Liver (tissue), 9 donors: ENCODE measurements around the gene CLIC1. TPM values are rescaled to one million over a fixed set of nuclear protein-coding genes. Genes with fewer than 3 reads are reported as not detected.

ENCODE experiments used
- DNase-seq: peaks from one replicate; pipeline ENCODE4 v3.0.0-alpha.2; 2017; ENCODE audit warnings: low spot score
- H3K27ac ChIP-seq, 2 donors: one replicate each; pipeline ENCODE4 v1.7.0; 2013; ENCODE audit warnings: inconsistent platforms in 2 of 2, low read length in 2 of 2, control low read depth in 1 of 2, low read depth in 1 of 2, mild to moderate bottlenecking in 1 of 2
- H3K27me3 ChIP-seq, 4 donors: one replicate each; pipeline versions ENCODE4 v1.6.1 to v1.7.0; 2013; ENCODE audit warnings: low read length in 3 of 4, inconsistent platforms in 1 of 4, mild to moderate bottlenecking in 1 of 4, moderate library complexity in 1 of 4; ENCODE audit not compliant: control insufficient read depth in 4 of 4, insufficient read depth in 4 of 4
- H3K36me3 ChIP-seq, 4 donors: one replicate each; pipeline versions ENCODE4 v1.6.1 to v1.7.0; 2013; ENCODE audit warnings: low read length in 3 of 4, mild to moderate bottlenecking in 3 of 4, low read depth in 1 of 4, moderate library complexity in 1 of 4; ENCODE audit not compliant: control insufficient read depth in 4 of 4, insufficient read depth in 3 of 4
- H3K4me1 ChIP-seq, 4 donors: one replicate each; pipeline versions ENCODE4 v1.6.1 to v1.7.0; 2013; ENCODE audit warnings: low read length in 3 of 4, mild to moderate bottlenecking in 3 of 4, moderate library complexity in 1 of 4; ENCODE audit not compliant: control insufficient read depth in 4 of 4, insufficient read depth in 4 of 4
- H3K4me3 ChIP-seq, 3 donors: one replicate each; pipeline versions ENCODE4 v1.6.1 to v1.7.0; 2013; ENCODE audit warnings: low read length in 3 of 3, control low read depth in 1 of 3, low read depth in 1 of 3, mild to moderate bottlenecking in 1 of 3
- H3K9ac ChIP-seq, 2 donors: one replicate each; pipeline ENCODE4 v1.7.0; 2013; ENCODE audit warnings: low read length in 2 of 2, mild to moderate bottlenecking in 2 of 2, moderate library complexity in 2 of 2, control low read depth in 1 of 2, low read depth in 1 of 2
- H3K9me3 ChIP-seq, 4 donors: one replicate each; pipeline versions ENCODE4 v1.6.1 to v1.7.0; 2013; ENCODE audit warnings: low read length in 3 of 4; ENCODE audit not compliant: control insufficient read depth in 4 of 4
- ATF3 ChIP-seq: IDR thresholded peaks from 2 replicates; pipeline ENCODE4 v1.6.1; 2016; ENCODE audit warnings: antibody characterized with exemption
- CTCF ChIP-seq: fragments of 150-350 bp; IDR thresholded peaks from 2 replicates; pipeline ENCODE4 v1.5.1; 2017; ENCODE audit warnings: improper control_type of control experiment, low read depth, low read length; ENCODE audit not compliant: missing input control
- EGR1 ChIP-seq, 2 donors: IDR thresholded peaks; 2 replicates each; pipeline ENCODE4 v1.6.1; 2016 to 2018; ENCODE audit warnings: antibody characterized with exemption in 2 of 2, low read depth in 2 of 2
- FOXA1 ChIP-seq: IDR thresholded peaks from 2 replicates; pipeline ENCODE4 v1.6.1; 2016; ENCODE audit warnings: antibody characterized with exemption
- FOXA2 ChIP-seq: IDR thresholded peaks from 2 replicates; pipeline ENCODE4 v1.6.1; 2016; ENCODE audit warnings: antibody characterized with exemption
- HNF4A ChIP-seq, 2 donors: conservative IDR thresholded peaks; 2 replicates each; pipeline ENCODE4 v1.6.1; 2016; ENCODE audit warnings: antibody characterized with exemption in 2 of 2, mild to moderate bottlenecking in 2 of 2
- HNF4G ChIP-seq: IDR thresholded peaks from 2 replicates; pipeline ENCODE4 v1.6.1; 2016; ENCODE audit warnings: antibody characterized with exemption
- MAX ChIP-seq: IDR thresholded peaks from 2 replicates; pipeline ENCODE4 v1.6.1; 2016; ENCODE audit warnings: antibody characterized with exemption
- NR2F2 ChIP-seq: IDR thresholded peaks from 2 replicates; pipeline ENCODE4 v1.6.1; 2016; ENCODE audit warnings: antibody characterized with exemption
- RAD21 ChIP-seq, 2 donors: IDR thresholded peaks; 2 replicates each; pipeline ENCODE4 v1.6.1; 2016; ENCODE audit warnings: antibody characterized with exemption in 2 of 2, mild to moderate bottlenecking in 2 of 2
- REST ChIP-seq: IDR thresholded peaks from 2 replicates; pipeline ENCODE4 v1.6.1; 2016; ENCODE audit warnings: antibody characterized with exemption, mild to moderate bottlenecking
- RXRA ChIP-seq, 2 donors: IDR thresholded peaks; 2 replicates each; pipeline ENCODE4 v1.6.1; 2017 to 2018; ENCODE audit warnings: antibody characterized with exemption in 2 of 2, mild to moderate bottlenecking in 1 of 2
- SP1 ChIP-seq: IDR thresholded peaks from 2 replicates; pipeline ENCODE4 v1.6.1; 2018; ENCODE audit warnings: antibody characterized with exemption, mild to moderate bottlenecking
- YY1 ChIP-seq: IDR thresholded peaks from 2 replicates; pipeline ENCODE4 v1.6.1; 2016; ENCODE audit warnings: antibody characterized with exemption, mild to moderate bottlenecking
- ZBTB33 ChIP-seq: IDR thresholded peaks from 2 replicates; pipeline ENCODE4 v1.6.1; 2016; ENCODE audit warnings: antibody characterized with exemption
- WGBS: extraction: QIAGEN DNeasy Blood & Tissue Kit; methylation state at CpG from one replicate; pipeline ENCODE4 v1.1.7; 2013; 5-methylcytosine and 5-hydroxymethylcytosine counted together
- polyA plus RNA-seq, 2 donors: library from polyadenylated mRNA; stranded (reverse) in 1 of 2; unstranded in 1 of 2; fragments of 200-250 nt in 1 of 2; fragments of >200 nt in 1 of 2; fragmentation: Nextera tagmentation in 1 of 2; extraction: Ambion mirVana in 1 of 2; gene quantifications; one replicate each; pipeline versions ENCODE4 v1.2.1 to v1.2.3, GENCODE V29; 2013 to 2015
- total RNA-seq, 2 donors: library from RNA; depleted of rRNA; stranded (reverse); fragments of >200 nt; gene quantifications; one replicate each; pipeline ENCODE4 v1.2.3, GENCODE V29; 2014
- donor health status: healthy.
- donor health status: healthy.
- donor health status: healthy.
- donor health status: healthy.
- donor health status: healthy.

Gene CLIC1
- total and polyA plus RNA-seq, 4 donors, result 56.5 to 124 (median 64.5) TPM

- WGBS, result 93% methylated on average over 5 of the region's 5 CpGs
- DNase-seq, result no peak
- Histone ChIP-seq H3K4me3 (no peak overlapping the region), H3K4me1 (peaks cover 7 to 42% (median 29%) of the 10 kb centered on the region in 4 donors), H3K9me3 (no peaks in the 10 kb centered on the region), H3K36me3 (peaks cover 4 to 37% (median 9%) of the 10 kb centered on the region in 4 donors), H3K27me3 (no peaks in the 10 kb centered on the region), H3K27ac (peak overlapping the region; percentile 26 to 67), H3K9ac (no peak overlapping the region)
- no peak for TF ChIP-seq REST
- peak; percentile 42 for TF ChIP-seq SP1
- no peak for TF ChIP-seq RXRA (IDR thresholded peaks at IDR 0.05)
- TF ChIP-seq RAD21 (IDR thresholded peaks at IDR 0.05), result no peak
- no peak for TF ChIP-seq MAX
- TF ChIP-seq NR2F2, result no peak
- peak; percentile 38 to 63 for TF ChIP-seq HNF4A (conservative IDR thresholded peaks at IDR 0.05)
Measured at GRCh38 chr6:31778193-31778592, 41.9 kb upstream of the CLIC1 start.

- Histone ChIP-seq H3K27ac (peak overlapping the region; percentile 67 to 71), H3K36me3 (peaks cover 0 to 31% (median 8%) of the 10 kb centered on the region in 4 donors), H3K9ac (peak overlapping the region in 1 of 2 donors; percentile 8), H3K4me1 (peaks cover 9 to 46% (median 31%) of the 10 kb centered on the region in 4 donors), H3K9me3 (no peaks in the 10 kb centered on the region), H3K27me3 (no peaks in the 10 kb centered on the region), H3K4me3 (no peak overlapping the region)
- no peak for DNase-seq
- TF ChIP-seq NR2F2, result no peak
- TF ChIP-seq EGR1 (IDR thresholded peaks at IDR 0.05; ENCODE audit: low read depth in 2 of 2), result no peak
- no peak for TF ChIP-seq HNF4G
- TF ChIP-seq RXRA (IDR thresholded peaks at IDR 0.05), result no peak
- no peak for TF ChIP-seq SP1
- no peak for TF ChIP-seq HNF4A (conservative IDR thresholded peaks at IDR 0.05)
- no peak for TF ChIP-seq MAX
- WGBS, result 96% methylated on average over 5 of the region's 5 CpGs
Measured at GRCh38 chr6:31777667-31778050, 41.3 kb upstream of the CLIC1 start.

GRCh38 chr6:31776989-31777666, 40.8 kb upstream of the CLIC1 start, which contains the start of gene VWA7:
Gene VWA7 (minus strand): TSS chr6:31777328. CDS start chr6:31776779, 549 bp downstream.
- no peaks in the 10 kb centered on the region for H3K9me3 ChIP-seq
- H3K27me3 ChIP-seq, result no peaks in the 10 kb centered on the region
- peak; percentile 77 for DNase-seq
- H3K4me1 ChIP-seq, result peaks cover 9 to 46% (median 31%) of the 10 kb centered on the region in 4 donors
- 14% methylated on average over 15 of the region's 15 CpGs for WGBS
- H3K9ac ChIP-seq, result peak within 1 kb of the TSS; percentile 51 to 57
- peaks cover 0 to 26% (median 6%) of the 10 kb centered on the region in 4 donors for H3K36me3 ChIP-seq
- peak within 1 kb of the TSS; percentile 67 to 71 for H3K27ac ChIP-seq
- H3K4me3 ChIP-seq, result no peak within 1 kb of the TSS
- TF ChIP-seq ZBTB33 (no peak), YY1 (no peak), HNF4G (no peak), SP1 (peak; percentile 75), EGR1 (IDR thresholded peaks at IDR 0.05; ENCODE audit: low read depth in 2 of 2) (peak; percentile 28 to 78), FOXA2 (no peak), MAX (no peak), CTCF (no peak), ATF3 (peak; percentile 56), RAD21 (IDR thresholded peaks at IDR 0.05) (peak in 1 of 2 donors; percentile 64), NR2F2 (no peak), FOXA1 (peak; percentile 44)
